IMR-90 (cell line): ENCODE data around the gene PRMT7. TPM values are rescaled to one million over a fixed set of nuclear protein-coding genes. Genes with fewer than 3 reads are reported as not detected.

ENCODE experiments used
- ATAC-seq: fragments of 200-7000 bp; cut with Tn5 transposase; 2 replicates; pipeline ENCODE4 v1.9.1; 2020; ENCODE audit warnings: low read depth, mild to moderate bottlenecking, moderate library complexity
- BruUV-seq: library from RNA; stranded (reverse); fragments of 400-500 nt; replicated peaks from 2 replicates; lab custom pipeline; 2021; lab: Mats Ljungman, UMichigan
- CTCF ChIA-PET: fragments of 300-600 bp; formaldehyde crosslinking; extraction: SDS; loops from one replicate; lab custom pipeline; 2021; ENCODE audit warnings: antibody characterized with exemption; lab: Yijun Ruan, JAX
- POLR2A ChIA-PET: fragments of 300-600 bp; sonication (Branson Sonifier 250); formaldehyde crosslinking; loops from one replicate; lab custom pipeline; 2022; ENCODE audit warnings: antibody characterized with exemption; ENCODE audit not compliant: unreplicated experiment; lab: Charles Lee
- DNase-seq: peaks from one replicate; pipeline ENCODE4 v3.0.0; 2013
- H2AFZ ChIP-seq: replicated peaks from 2 replicates; pipeline ENCODE3; 2013; ENCODE audit warnings: low read length, mild to moderate bottlenecking; ENCODE audit not compliant: poor library complexity
- H2AK5ac ChIP-seq: 2 replicates; pipeline ENCODE4 v1.6.1; 2013; ENCODE audit warnings: low read depth, low read length, inconsistent platforms
- H2AK9ac ChIP-seq: replicated peaks from 2 replicates; pipeline ENCODE3; 2013; ENCODE audit warnings: mild to moderate bottlenecking, low read depth, low read length, moderate library complexity; ENCODE audit not compliant: poor library complexity
- H2BK120ac ChIP-seq: 2 replicates; pipeline ENCODE4 v1.6.1; 2013; ENCODE audit warnings: low read depth, low read length, inconsistent platforms
- H2BK15ac ChIP-seq: 3 replicates; pipeline ENCODE4 v1.6.1; 2013; ENCODE audit warnings: low read depth, low read length, inconsistent platforms
- H2BK20ac ChIP-seq: 2 replicates; pipeline ENCODE4 v1.6.1; 2013; ENCODE audit warnings: low read depth, mild to moderate bottlenecking, inconsistent platforms, low read length, moderate library complexity
- H2BK5ac ChIP-seq: 2 replicates; pipeline ENCODE4 v1.6.1; 2013; ENCODE audit warnings: mild to moderate bottlenecking, low read depth, low read length, inconsistent platforms; ENCODE audit not compliant: poor library complexity, severe bottlenecking
- H3K14ac ChIP-seq: replicated peaks from 2 replicates; pipeline ENCODE4 v1.6.1; 2013; ENCODE audit warnings: low read depth, low read length, inconsistent platforms
- H3K18ac ChIP-seq: 2 replicates; pipeline ENCODE4 v1.6.1; 2013; ENCODE audit warnings: low read depth, low read length, control low read depth
- H3K23ac ChIP-seq: 2 replicates; pipeline ENCODE4 v1.6.1; 2013; ENCODE audit warnings: low read depth, low read length, inconsistent platforms
- H3K27ac ChIP-seq: 2 replicates; pipeline ENCODE4 v1.5.1; 2013; ENCODE audit warnings: mild to moderate bottlenecking, control low read depth, low read length; ENCODE audit not compliant: insufficient read depth
- H3K27me3 ChIP-seq: 2 replicates; pipeline ENCODE4 v1.6.1; 2013; ENCODE audit warnings: low read length; ENCODE audit not compliant: control insufficient read depth, insufficient read depth
- H3K36me3 ChIP-seq: 2 replicates; pipeline ENCODE4 v1.6.1; 2013; ENCODE audit warnings: low read length, mixed read lengths; ENCODE audit not compliant: control insufficient read depth, insufficient read depth
- H3K4ac ChIP-seq: 2 replicates; pipeline ENCODE4 v1.6.1; 2013; ENCODE audit warnings: low read depth, low read length, inconsistent platforms
- H3K4me1 ChIP-seq: 2 replicates; pipeline ENCODE4 v1.6.1; 2013; ENCODE audit warnings: low read length, mixed read lengths; ENCODE audit not compliant: control insufficient read depth, insufficient read depth
- H3K4me2 ChIP-seq: 2 replicates; pipeline ENCODE4 v1.6.1; 2013; ENCODE audit warnings: low read depth, mild to moderate bottlenecking, control low read depth, low read length, moderate library complexity
- H3K4me3 ChIP-seq: 2 replicates; pipeline ENCODE4 v1.5.1; 2013; ENCODE audit warnings: low read depth, mild to moderate bottlenecking, control low read depth, low read length, moderate library complexity; ENCODE audit not compliant: insufficient read depth
- H3K56ac ChIP-seq: 2 replicates; pipeline ENCODE4 v1.6.1; 2013; ENCODE audit warnings: low read length, inconsistent platforms; ENCODE audit not compliant: insufficient read depth; ENCODE audit errors: extremely low read depth
- H3K79me1 ChIP-seq, 2 experiments: 2 replicates each; pipeline ENCODE4 v1.6.1; 2013; ENCODE audit warnings: low read length in 2 of 2, inconsistent platforms in 1 of 2, low read depth in 1 of 2
- H3K9ac ChIP-seq: 2 replicates; pipeline ENCODE4 v1.6.1; 2013; ENCODE audit warnings: low read depth, low read length, control low read depth
- H3K9me1 ChIP-seq: 2 replicates; pipeline ENCODE4 v1.6.1; 2013; ENCODE audit warnings: low read length, inconsistent platforms; ENCODE audit not compliant: insufficient read depth
- H3K9me3 ChIP-seq: 2 replicates; pipeline ENCODE4 v1.6.1; 2013; ENCODE audit warnings: low read length; ENCODE audit not compliant: control insufficient read depth, insufficient read depth
- H4K20me1 ChIP-seq: 2 replicates; pipeline ENCODE4 v1.6.1; 2013; ENCODE audit warnings: low read length, inconsistent platforms; ENCODE audit not compliant: insufficient read depth
- H4K5ac ChIP-seq: 2 replicates; pipeline ENCODE4 v1.6.1; 2013; ENCODE audit warnings: mild to moderate bottlenecking, low read depth, low read length, control low read depth
- H4K8ac ChIP-seq, 2 experiments: 2 replicates each; pipeline ENCODE4 v1.6.1; 2013; ENCODE audit warnings: low read depth in 2 of 2, low read length in 2 of 2, control low read depth in 1 of 2, inconsistent platforms in 1 of 2
- H4K91ac ChIP-seq: 2 replicates; pipeline ENCODE4 v1.6.1; 2013; ENCODE audit warnings: low read depth, low read length, inconsistent platforms; ENCODE audit not compliant: insufficient read depth
- CEBPB ChIP-seq: IDR thresholded peaks from 2 replicates; pipeline ENCODE4 v1.6.1; 2012; ENCODE audit warnings: low read depth, low read length, improper control_type of control experiment
- CHD1 ChIP-seq: IDR thresholded peaks from 2 replicates; pipeline ENCODE4 v1.6.1; 2012; ENCODE audit warnings: low read depth, low read length, improper control_type of control experiment
- ELK1 ChIP-seq: fragments of 150-350 bp; IDR thresholded peaks from 2 replicates; pipeline ENCODE4 v1.6.1; 2016; ENCODE audit warnings: low read depth, mild to moderate bottlenecking, low read length, moderate library complexity, borderline replicate concordance
- MAFK ChIP-seq: IDR thresholded peaks from 2 replicates; pipeline ENCODE4 v1.6.1; 2012; ENCODE audit warnings: low read depth, low read length, improper control_type of control experiment
- MAZ ChIP-seq: IDR thresholded peaks from 2 replicates; pipeline ENCODE4 v1.6.1; 2012; ENCODE audit warnings: low read depth, mild to moderate bottlenecking, low read length, improper control_type of control experiment, moderate library complexity, borderline replicate concordance
- MXI1 ChIP-seq: IDR thresholded peaks from 2 replicates; pipeline ENCODE4 v1.6.1; 2012; ENCODE audit warnings: low read depth, mild to moderate bottlenecking, low read length, moderate library complexity, borderline replicate concordance
- NFE2L2 ChIP-seq: fragments of 150-350 bp; IDR thresholded peaks from 2 replicates; pipeline ENCODE4 v1.6.1; 2016; ENCODE audit warnings: low read depth, mild to moderate bottlenecking, low read length
- RFX5 ChIP-seq: IDR thresholded peaks from 2 replicates; pipeline ENCODE4 v1.8.0; 2012; ENCODE audit warnings: low read depth, mild to moderate bottlenecking, low read length, moderate library complexity
- SMC3 ChIP-seq: fragments of 150-350 bp; IDR thresholded peaks from 2 replicates; pipeline ENCODE4 v1.6.1; 2016; ENCODE audit warnings: low read depth, mild to moderate bottlenecking, antibody characterized with exemption, low read length, moderate library complexity
- USF2 ChIP-seq: fragments of 150-350 bp; IDR thresholded peaks from 2 replicates; pipeline ENCODE4 v1.6.1; 2017; ENCODE audit warnings: mild to moderate bottlenecking, antibody characterized with exemption, low read length, low read depth
- WGBS, 2 experiments: methylation state at CpG; one replicate each; pipeline versions ENCODE4 v1.1.5 to v1.1.7; 2013; ENCODE audit warnings: missing lambda C conversion rate in 2 of 2; ENCODE audit not compliant: insufficient read length in 1 of 2; ENCODE audit errors: extremely low coverage in 2 of 2; 5-methylcytosine and 5-hydroxymethylcytosine counted together
- dilution Hi-C: fragments of 300-500 bp; cut with HindIII; formaldehyde crosslinking; loops from one replicate; pipeline ENCODE4 v1.14.3; 2018; ENCODE audit warnings: low sequenced_read_pairs; ENCODE audit not compliant: unreplicated experiment
- in situ Hi-C: fragments of 300-500 bp; cut with MboI; formaldehyde crosslinking; loops from 3 replicates; pipeline ENCODE4 v1.14.3; 2019; ENCODE audit warnings: low sequenced_read_pairs, inconsistent platforms, mixed read lengths
- intact Hi-C: fragments of 100-400 bp; cut with micrococcal nuclease; formaldehyde crosslinking; loops from 2 replicates; pipeline ENCODE4 v1.10.0; 2022
- polyA plus RNA-seq, 3 experiments: library from polyadenylated mRNA; depleted of rRNA; stranded (reverse); fragments of >200 nt; gene quantifications; 2 replicates each; pipeline ENCODE4 v1.2.3, GENCODE V29; 2012; ENCODE audit warnings: low replicate concordance in 1 of 3
- total RNA-seq: library from RNA; depleted of rRNA; stranded (reverse); fragments of >200 nt; gene quantifications from 2 replicates; pipeline ENCODE4 v1.2.3, GENCODE V29; 2012

The PRMT7 gene
- total and polyA plus RNA-seq, 2 of the 4 experiments (the other 2 are of a cell fraction) = 63.1 to 68.6 TPM

GRCh38 chr16:68300734-68301459, 9.9 kb upstream of the PRMT7 start:
- Histone ChIP-seq H2AK5ac (no peak overlapping the region), H3K79me1 (peaks cover 15 to 65% of the 10 kb centered on the region in 2 experiments; a peak in 3 of 4 replicates), H2AK9ac (no peak overlapping the region), H4K8ac (no peak overlapping the region), H3K9ac (no peak overlapping the region), H3K9me3 (no peaks in the 10 kb centered on the region), H3K27ac (no peak overlapping the region), H3K23ac (no peak overlapping the region), H3K56ac (no peak overlapping the region), H3K4me3 (no peak overlapping the region), H2BK5ac (no peak overlapping the region), H4K5ac (no peak overlapping the region), H4K91ac (no peak overlapping the region), H3K27me3 (no peaks in the 10 kb centered on the region), H4K20me1 (peaks cover 14% of the 10 kb centered on the region; the same call in 1 of the 2 replicates), H3K9me1 (peaks cover 8% of the 10 kb centered on the region; the same call in 1 of the 2 replicates), H3K4me2 (no peak overlapping the region), H2AFZ (no peak overlapping the region), H3K36me3 (peaks cover 57% of the 10 kb centered on the region), H3K18ac (no peak overlapping the region), H2BK120ac (no peak overlapping the region), H3K4ac (no peak overlapping the region), H2BK20ac (no peak overlapping the region), H3K14ac (no peak overlapping the region), H3K4me1 (peaks cover 7% of the 10 kb centered on the region; the same call in 1 of the 2 replicates), H2BK15ac (no peak overlapping the region)
- ATAC-seq (no peak), DNase-seq (no peak)
- intact Hi-C loops (no loop called here), in situ Hi-C loops (no loop called here), dilution Hi-C loops (no loop called here)
- no peak for TF ChIP-seq MAFK
- no peak for TF ChIP-seq ELK1
- TF ChIP-seq MAZ = no peak
- no peak for TF ChIP-seq MXI1
- no peak for TF ChIP-seq CHD1
- no peak for TF ChIP-seq NFE2L2
- TF ChIP-seq SMC3 = no peak
- no peak for TF ChIP-seq CEBPB
- TF ChIP-seq USF2 = no peak
- TF ChIP-seq RFX5 = no peak
- BruUV-seq = no TSS peak
- CTCF ChIA-PET = interaction anchor here (0.7 to 1.4 kb wide), 2 partner anchors 13 to 28 kb away, joined by 3 read pairs; no protein-coding TSS in a partner anchor
- POLR2A ChIA-PET = interaction anchor here (1.1 kb wide), 1 partner anchor 10 kb away, joined by 3 read pairs; the partner anchor contains the start of genes PRMT7 and SLC7A6OS
- no CpG with 5 or more reads among the region's 7 CpGs for WGBS, 2 experiments
